ENCODE data around the gene KRTAP10-7.

DNA sequence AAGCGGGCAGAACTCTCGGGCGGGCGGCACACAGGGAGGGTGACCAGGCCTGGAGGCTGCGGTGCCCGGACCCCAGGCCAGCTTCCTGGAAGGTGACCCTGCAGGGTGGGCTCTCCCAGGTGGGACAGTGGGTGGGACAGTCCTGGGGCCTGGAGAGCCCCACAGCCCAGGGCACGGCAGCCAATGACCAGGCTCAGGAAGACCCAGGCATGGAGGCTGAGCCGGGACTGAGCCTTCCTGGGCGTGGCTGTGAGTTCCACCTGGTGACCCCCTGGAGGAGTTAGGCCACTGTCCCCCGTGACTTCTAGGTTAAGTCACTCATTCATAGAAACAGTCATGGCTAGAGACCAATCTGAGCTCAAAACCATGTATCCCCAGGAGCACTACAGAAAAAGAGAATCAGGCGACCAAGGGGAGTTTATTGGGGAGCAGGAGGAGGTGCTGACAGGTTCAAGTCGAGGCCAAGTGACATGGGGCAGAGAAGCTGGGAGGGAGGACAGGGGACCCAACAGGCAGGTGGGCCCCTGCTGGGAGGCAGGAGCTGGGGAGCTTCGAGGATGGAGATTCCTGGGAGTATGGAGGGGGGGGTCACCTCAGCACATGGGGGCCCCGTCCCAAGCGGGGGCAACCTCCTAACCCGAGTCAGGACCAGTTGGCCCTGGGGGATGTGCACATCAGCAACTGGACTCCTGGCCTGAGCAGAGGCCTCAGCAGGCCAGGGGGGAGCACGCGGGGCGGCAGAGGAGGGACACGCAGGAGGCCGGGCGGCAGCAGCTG is 21.2 kb upstream of the KRTAP10-7 start:
- TF ChIP-seq, protein P1, sequence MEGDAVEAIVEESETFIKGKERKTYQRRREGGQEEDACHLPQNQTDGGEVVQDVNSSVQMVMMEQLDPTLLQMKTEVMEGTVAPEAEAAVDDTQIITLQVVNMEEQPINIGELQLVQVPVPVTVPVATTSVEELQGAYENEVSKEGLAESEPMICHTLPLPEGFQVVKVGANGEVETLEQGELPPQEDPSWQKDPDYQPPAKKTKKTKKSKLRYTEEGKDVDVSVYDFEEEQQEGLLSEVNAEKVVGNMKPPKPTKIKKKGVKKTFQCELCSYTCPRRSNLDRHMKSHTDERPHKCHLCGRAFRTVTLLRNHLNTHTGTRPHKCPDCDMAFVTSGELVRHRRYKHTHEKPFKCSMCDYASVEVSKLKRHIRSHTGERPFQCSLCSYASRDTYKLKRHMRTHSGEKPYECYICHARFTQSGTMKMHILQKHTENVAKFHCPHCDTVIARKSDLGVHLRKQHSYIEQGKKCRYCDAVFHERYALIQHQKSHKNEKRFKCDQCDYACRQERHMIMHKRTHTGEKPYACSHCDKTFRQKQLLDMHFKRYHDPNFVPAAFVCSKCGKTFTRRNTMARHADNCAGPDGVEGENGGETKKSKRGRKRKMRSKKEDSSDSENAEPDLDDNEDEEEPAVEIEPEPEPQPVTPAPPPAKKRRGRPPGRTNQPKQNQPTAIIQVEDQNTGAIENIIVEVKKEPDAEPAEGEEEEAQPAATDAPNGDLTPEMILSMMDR (IDR thresholded peaks at IDR 0.05; ENCODE audit: insufficient read depth, low read depth, low read length), result no peak
- TF ChIP-seq EZH2 (IDR thresholded peaks at IDR 0.05; ENCODE audit: insufficient read depth, low read length), result no peak

All from astrocyte (in vitro differentiated cells and primary cell).